Endothelial cell of umbilical vein (primary cell): ENCODE data around the gene RAMP3. TPM values are rescaled to one million over a fixed set of nuclear protein-coding genes. Genes with fewer than 3 reads are reported as not detected.

Experiments
- BruUV-seq: library from RNA; stranded (reverse); fragments of 400-500 nt; replicated peaks from 2 replicates; lab custom pipeline; 2021; lab: Mats Ljungman, UMichigan
- CTCF ChIA-PET: fragments of 300-600, 350-600 bp; sonication (Branson Sonifier 250); formaldehyde crosslinking; loops from one replicate; lab custom pipeline; 2021; ENCODE audit warnings: antibody characterized with exemption, inconsistent platforms; lab: Charles Lee
- POLR2A ChIA-PET: fragments of 300-600, 350-600 bp; sonication (Branson Sonifier 250); formaldehyde crosslinking; loops from one replicate; lab custom pipeline; 2021; ENCODE audit warnings: antibody characterized with exemption, inconsistent platforms; lab: Charles Lee
- DNase-seq: peaks from one replicate; pipeline ENCODE4 v3.0.0-alpha.2; 2011; ENCODE audit warnings: low read depth, low spot score
- FAIRE-seq: peaks from 2 replicates; lab custom pipeline; 2011; peaks lifted over from hg19 to GRCh38; lab: Jason Lieb, UNC
- H2AFZ ChIP-seq: 2 replicates; pipeline ENCODE4 v1.6.0; 2012; ENCODE audit warnings: low read depth, low read length, control low read depth, inconsistent platforms
- H3K27ac ChIP-seq: 2 replicates; pipeline ENCODE4 v1.5.1; 2011; ENCODE audit warnings: low read depth, mild to moderate bottlenecking, control low read depth, low read length, moderate library complexity; ENCODE audit not compliant: insufficient read depth
- H3K27me3 ChIP-seq, 2 experiments: 2 replicates each; pipeline versions ENCODE4 v1.6.0 to v1.6.1; 2011; ENCODE audit warnings: low read length in 2 of 2, mixed read lengths in 1 of 2; ENCODE audit not compliant: control insufficient read depth in 2 of 2, insufficient read depth in 2 of 2
- H3K36me3 ChIP-seq, 2 experiments: 2 replicates in 1 of 2; 3 replicates in 1 of 2; pipeline ENCODE4 v1.5.1; 2011; ENCODE audit warnings: low read length in 2 of 2, mild to moderate bottlenecking in 1 of 2, moderate library complexity in 1 of 2; ENCODE audit not compliant: control insufficient read depth in 2 of 2, insufficient read depth in 2 of 2; ENCODE audit errors: extremely low read depth in 1 of 2
- H3K4me1 ChIP-seq: 3 replicates; pipeline ENCODE4 v1.5.1; 2011; ENCODE audit warnings: mild to moderate bottlenecking, low read length; ENCODE audit not compliant: control insufficient read depth, insufficient read depth; ENCODE audit errors: extremely low read depth
- H3K4me2 ChIP-seq: 2 replicates; pipeline ENCODE4 v1.6.1; 2011; ENCODE audit warnings: low read length, control low read depth, mixed read lengths; ENCODE audit not compliant: insufficient read depth
- H3K4me3 ChIP-seq, 3 experiments: fragments of 200-600 bp in 1 of 3; sonication (generic), shearing (Covaris generic) in 1 of 3; replicated peaks in 1 of 3; 2 replicates each; pipeline ENCODE4 v1.5.1; 2011 to 2016; ENCODE audit warnings: control low read depth in 3 of 3, low read length in 3 of 3, mild to moderate bottlenecking in 2 of 3, inconsistent platforms in 1 of 3, low read depth in 1 of 3, moderate library complexity in 1 of 3; ENCODE audit not compliant: insufficient read depth in 1 of 3
- H3K79me2 ChIP-seq: 2 replicates; pipeline ENCODE4 v1.6.0; 2012; ENCODE audit warnings: low read length, inconsistent platforms; ENCODE audit not compliant: control insufficient read depth, insufficient read depth
- H3K9ac ChIP-seq: replicated peaks from 2 replicates; pipeline ENCODE3; 2011; ENCODE audit warnings: low read length, control low read depth; ENCODE audit not compliant: insufficient read depth; ENCODE audit errors: extremely low read depth
- H3K9me1 ChIP-seq: replicated peaks from 3 replicates; pipeline ENCODE4 v1.6.0; 2011; ENCODE audit warnings: mild to moderate bottlenecking, low read length; ENCODE audit not compliant: control insufficient read depth, insufficient read depth; ENCODE audit errors: extremely low read depth
- H3K9me3 ChIP-seq: replicated peaks from 2 replicates; pipeline ENCODE4 v1.5.1; 2012; ENCODE audit warnings: low read length, inconsistent platforms; ENCODE audit not compliant: control insufficient read depth, insufficient read depth
- H4K20me1 ChIP-seq: replicated peaks from 2 replicates; pipeline ENCODE3; 2011; ENCODE audit warnings: mild to moderate bottlenecking, low read length; ENCODE audit not compliant: control insufficient read depth, insufficient read depth; ENCODE audit errors: extremely low read depth
- EZH2 ChIP-seq: IDR thresholded peaks from 2 replicates; pipeline ENCODE4 v1.6.1; 2012; ENCODE audit warnings: borderline replicate concordance, low read depth, mild to moderate bottlenecking, moderate library complexity, low read length, inconsistent platforms; ENCODE audit not compliant: severe bottlenecking
- FOS ChIP-seq: IDR thresholded peaks from 2 replicates; pipeline ENCODE4 v1.6.1; 2011; ENCODE audit warnings: mild to moderate bottlenecking, low read length, moderate library complexity, borderline replicate concordance; ENCODE audit not compliant: insufficient read depth
- GATA2 ChIP-seq: IDR thresholded peaks from 2 replicates; pipeline ENCODE4 v1.7.0; 2011; ENCODE audit warnings: low read depth, mild to moderate bottlenecking, moderate library complexity, mixed read lengths, low read length; ENCODE audit not compliant: insufficient read length, insufficient read depth
- JUN ChIP-seq: IDR thresholded peaks from 2 replicates; pipeline ENCODE4 v1.6.1; 2011; ENCODE audit warnings: borderline replicate concordance, low read depth; ENCODE audit not compliant: insufficient read length, insufficient read depth
- MYC ChIP-seq: IDR thresholded peaks from one replicate; pipeline ENCODE4 v1.6.1; 2011; ENCODE audit warnings: mild to moderate bottlenecking, low read depth, low read length
- POLR2A ChIP-seq: IDR thresholded peaks from 2 replicates; pipeline ENCODE4 v1.6.1; 2012; ENCODE audit warnings: low read depth, mild to moderate bottlenecking, control low read depth, low read length
- POLR2AphosphoS5 ChIP-seq: IDR thresholded peaks from 2 replicates; pipeline ENCODE4 v1.6.1; 2012; ENCODE audit warnings: low read depth, mild to moderate bottlenecking, control low read depth, low read length, moderate library complexity; ENCODE audit not compliant: insufficient read depth
- dilution Hi-C: fragments of 300-500 bp; cut with MboI; formaldehyde crosslinking; loops from one replicate; pipeline ENCODE4 v1.15.0; 2019; ENCODE audit warnings: low sequenced_read_pairs; ENCODE audit not compliant: extremely low pct_ligation_motif_present
- intact Hi-C: fragments of 100-400 bp; cut with micrococcal nuclease; formaldehyde crosslinking; loops from one replicate; pipeline ENCODE4 v1.10.0; 2022
- polyA plus RNA-seq, 4 experiments: library from polyadenylated mRNA; depleted of rRNA in 3 of 4; stranded (reverse) in 3 of 4; unstranded in 1 of 4; fragments of >200 nt; gene quantifications; 2 replicates each; pipeline versions ENCODE4 v1.2.1 to v1.2.3, GENCODE V29; 2011 to 2012; ENCODE audit warnings: missing spikeins in 1 of 4
- total RNA-seq: library from RNA; stranded (reverse); gene quantifications from 2 replicates; pipeline ENCODE4 v1.2.3, GENCODE V29; 2021
- TF ChIP-seq, protein P1 (sequence below): IDR thresholded peaks from 2 replicates; pipeline ENCODE4 v1.6.1; 2011; ENCODE audit not compliant: insufficient read depth, insufficient read length
- TF ChIP-seq, protein P2 (sequence below), 2 donors: IDR thresholded peaks; 1 replicate in 1 of 2; 2 replicates in 1 of 2; pipeline ENCODE4 v1.5.1; 2011; ENCODE audit warnings: low read length in 2 of 2, mild to moderate bottlenecking in 2 of 2, moderate library complexity in 2 of 2, control low read depth in 1 of 2, inconsistent platforms in 1 of 2, low read depth in 1 of 2; ENCODE audit not compliant: insufficient read depth in 1 of 2; ENCODE audit errors: extremely low read depth in 1 of 2

The RAMP3 gene
- total and polyA plus RNA-seq, 2 donors (not counting 3 experiments of a cell fraction or from before 2014, with no cell fraction given): not detected

DNA sequence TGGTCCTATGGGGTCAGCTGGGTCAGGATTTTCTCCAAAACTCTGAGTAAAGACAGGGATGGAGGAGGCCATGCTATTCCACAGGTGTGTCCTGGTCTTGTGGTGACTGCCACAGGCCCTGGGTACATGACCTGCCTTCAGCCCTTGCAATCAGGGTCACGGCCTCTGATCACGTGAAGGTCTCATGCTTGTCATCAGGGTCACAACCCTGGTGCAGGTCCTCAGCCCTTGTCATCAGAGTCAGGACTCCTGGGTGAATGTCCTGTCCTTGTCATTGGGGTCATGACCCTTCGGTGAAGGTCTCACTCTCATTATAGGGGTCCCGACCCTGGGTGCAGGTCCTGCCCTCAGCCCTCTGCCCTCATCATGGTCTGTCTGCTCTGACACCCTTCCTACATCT is 24.2 kb upstream of the RAMP3 start:
- dilution Hi-C loops: no loop called here
- CTCF ChIA-PET: interaction anchor here (0.6 to 9.8 kb wide), 2 partner anchors 28 to 160 kb away, joined by 3 to 585 read pairs; no protein-coding TSS in a partner anchor

More for the DNA sequence above, 24.2 kb upstream of the RAMP3 start:
- Histone ChIP-seq H4K20me1 (no peaks in the 10 kb centered on the region), H3K4me2 (no peak overlapping the region), H3K27me3 (peaks cover 4% of the 10 kb centered on the region in 2 experiments), H3K9me1 (no peaks in the 10 kb centered on the region), H2AFZ (no peak overlapping the region), H3K4me1 (no peaks in the 10 kb centered on the region), H3K36me3 (no peaks in the 10 kb centered on the region), H3K9ac (no peak overlapping the region), H3K4me3 (no peak overlapping the region), H3K9me3 (no peaks in the 10 kb centered on the region), H3K27ac (no peak overlapping the region), H3K79me2 (no peaks in the 10 kb centered on the region)
- no TSS peak for BruUV-seq
- TF ChIP-seq, protein P1, sequence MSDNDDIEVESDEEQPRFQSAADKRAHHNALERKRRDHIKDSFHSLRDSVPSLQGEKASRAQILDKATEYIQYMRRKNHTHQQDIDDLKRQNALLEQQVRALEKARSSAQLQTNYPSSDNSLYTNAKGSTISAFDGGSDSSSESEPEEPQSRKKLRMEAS: no peak
- no peak for TF ChIP-seq FOS
- no peak for TF ChIP-seq EZH2
- TF ChIP-seq GATA2: no peak
- no peak for TF ChIP-seq MYC
- no peak for TF ChIP-seq POLR2A
- no peak for TF ChIP-seq POLR2AphosphoS5
- TF ChIP-seq, protein P2, sequence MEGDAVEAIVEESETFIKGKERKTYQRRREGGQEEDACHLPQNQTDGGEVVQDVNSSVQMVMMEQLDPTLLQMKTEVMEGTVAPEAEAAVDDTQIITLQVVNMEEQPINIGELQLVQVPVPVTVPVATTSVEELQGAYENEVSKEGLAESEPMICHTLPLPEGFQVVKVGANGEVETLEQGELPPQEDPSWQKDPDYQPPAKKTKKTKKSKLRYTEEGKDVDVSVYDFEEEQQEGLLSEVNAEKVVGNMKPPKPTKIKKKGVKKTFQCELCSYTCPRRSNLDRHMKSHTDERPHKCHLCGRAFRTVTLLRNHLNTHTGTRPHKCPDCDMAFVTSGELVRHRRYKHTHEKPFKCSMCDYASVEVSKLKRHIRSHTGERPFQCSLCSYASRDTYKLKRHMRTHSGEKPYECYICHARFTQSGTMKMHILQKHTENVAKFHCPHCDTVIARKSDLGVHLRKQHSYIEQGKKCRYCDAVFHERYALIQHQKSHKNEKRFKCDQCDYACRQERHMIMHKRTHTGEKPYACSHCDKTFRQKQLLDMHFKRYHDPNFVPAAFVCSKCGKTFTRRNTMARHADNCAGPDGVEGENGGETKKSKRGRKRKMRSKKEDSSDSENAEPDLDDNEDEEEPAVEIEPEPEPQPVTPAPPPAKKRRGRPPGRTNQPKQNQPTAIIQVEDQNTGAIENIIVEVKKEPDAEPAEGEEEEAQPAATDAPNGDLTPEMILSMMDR (IDR thresholded peaks at IDR 0.05; ENCODE audit: extremely low read depth in 1 of 2, insufficient read depth in 1 of 2, low read depth in 1 of 2, low read length in 2 of 2): no peak
- no peak for TF ChIP-seq JUN
- intact Hi-C loops: no loop called here
- DNase-seq (no peak), FAIRE-seq (no peak)
- POLR2A ChIA-PET: no interaction called here
